Large intestine (tissue), 3 donors: Measurements from ENCODE around the gene MLLT3. TPM values are rescaled to one million over a fixed set of nuclear protein-coding genes. Genes with fewer than 3 reads are reported as not detected.

ENCODE experiments used
- DNase-seq, 2 donors: peaks; one replicate each; pipeline versions ENCODE4 v3.0.0 to v3.0.0-alpha.2; 2013
- H3K27ac ChIP-seq: one replicate; pipeline ENCODE4 v1.5.1; 2013; ENCODE audit warnings: low read length
- H3K27me3 ChIP-seq: 2 replicates; pipeline ENCODE4 v1.6.1; 2013; ENCODE audit warnings: low read length; ENCODE audit not compliant: control insufficient read depth, insufficient read depth
- H3K36me3 ChIP-seq: 2 replicates; pipeline ENCODE4 v1.6.1; 2013; ENCODE audit warnings: low read length; ENCODE audit not compliant: control insufficient read depth, insufficient read depth
- H3K4me1 ChIP-seq: one replicate; pipeline ENCODE4 v1.6.1; 2013; ENCODE audit warnings: low read length; ENCODE audit not compliant: control insufficient read depth, insufficient read depth
- H3K4me3 ChIP-seq: one replicate; pipeline ENCODE4 v1.5.1; 2013; ENCODE audit warnings: low read length
- H3K9me3 ChIP-seq: one replicate; pipeline ENCODE4 v1.6.1; 2013; ENCODE audit warnings: mild to moderate bottlenecking, low read depth, low read length, moderate library complexity; ENCODE audit not compliant: control insufficient read depth
- WGBS: methylation state at CpG from one replicate; pipeline ENCODE4 v1.1.5; 2013; ENCODE audit warnings: low lambda C conversion rate; ENCODE audit not compliant: insufficient coverage; 5-methylcytosine and 5-hydroxymethylcytosine counted together
- polyA plus RNA-seq: library from polyadenylated mRNA; unstranded; fragments of 120-200 nt; gene quantifications from one replicate; pipeline ENCODE4 v1.2.1, GENCODE V29; 2013

The MLLT3 gene
- polyA plus RNA-seq, 1 donor: 25.0 TPM

DNA sequence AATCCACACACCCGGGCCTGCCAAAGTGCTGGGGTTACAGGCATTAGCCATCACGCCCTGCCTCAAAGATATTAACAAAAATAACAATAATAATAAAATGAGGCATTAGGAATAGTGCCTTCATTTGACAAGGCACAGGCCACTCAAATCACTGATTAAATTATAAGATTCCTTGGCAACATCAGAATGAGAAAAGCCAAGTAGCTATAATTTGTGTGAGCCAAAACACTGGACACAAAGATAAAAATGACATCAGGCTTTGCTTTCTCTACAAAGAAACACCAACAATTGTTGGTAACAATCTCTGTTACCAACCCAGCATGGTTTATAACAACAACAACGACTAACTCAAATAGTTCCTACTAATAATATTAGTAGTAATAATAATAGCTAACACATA lies 73.2 kb downstream of the MLLT3 start:
- H3K27me3 ChIP-seq: no peaks in the 10 kb centered on the region
- 86% methylated on average over 1 of the region's 3 CpGs for WGBS
- no peak overlapping the region for H3K4me3 ChIP-seq
- no peak overlapping the region for H3K27ac ChIP-seq
- no peaks in the 10 kb centered on the region for H3K36me3 ChIP-seq
- no peaks in the 10 kb centered on the region for H3K9me3 ChIP-seq
- H3K4me1 ChIP-seq: peaks cover 8% of the 10 kb centered on the region
- no peak for DNase-seq

DNA sequence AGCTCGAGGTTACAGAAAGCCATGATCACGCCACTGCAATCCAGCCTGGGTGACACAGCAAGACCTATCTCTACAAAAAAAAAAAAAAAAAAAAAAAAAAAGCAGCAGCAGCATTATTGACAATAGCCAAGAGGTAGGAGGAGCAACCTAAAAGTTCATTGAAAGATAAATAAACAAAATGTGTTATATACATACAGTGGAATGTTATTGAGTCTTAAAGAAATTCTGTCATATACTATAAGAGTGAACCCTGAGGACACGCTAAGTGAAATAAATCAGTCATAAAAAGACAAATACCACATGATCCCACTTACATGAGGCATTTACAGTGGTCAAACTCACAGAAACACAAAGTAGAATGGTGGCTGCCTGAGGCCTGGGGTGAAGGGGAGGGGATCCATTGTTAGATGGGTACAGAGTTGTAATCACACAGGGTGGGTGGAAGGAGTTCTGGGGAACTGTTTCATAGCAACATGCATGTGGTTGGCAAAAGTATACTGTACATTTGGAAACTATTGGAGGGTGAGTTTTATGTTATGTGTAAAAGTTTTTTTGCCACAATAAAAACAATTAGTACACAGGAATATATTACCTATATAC lies 77.2 kb downstream of the MLLT3 start:
- H3K4me3 ChIP-seq: no peak overlapping the region
- peaks cover 4% of the 10 kb centered on the region for H3K9me3 ChIP-seq
- no CpG with 5 or more reads among the region's 3 CpGs for WGBS
- no peaks in the 10 kb centered on the region for H3K27me3 ChIP-seq
- H3K4me1 ChIP-seq: no peaks in the 10 kb centered on the region
- no peak for DNase-seq
- H3K36me3 ChIP-seq: no peaks in the 10 kb centered on the region
- no peak overlapping the region for H3K27ac ChIP-seq

DNA sequence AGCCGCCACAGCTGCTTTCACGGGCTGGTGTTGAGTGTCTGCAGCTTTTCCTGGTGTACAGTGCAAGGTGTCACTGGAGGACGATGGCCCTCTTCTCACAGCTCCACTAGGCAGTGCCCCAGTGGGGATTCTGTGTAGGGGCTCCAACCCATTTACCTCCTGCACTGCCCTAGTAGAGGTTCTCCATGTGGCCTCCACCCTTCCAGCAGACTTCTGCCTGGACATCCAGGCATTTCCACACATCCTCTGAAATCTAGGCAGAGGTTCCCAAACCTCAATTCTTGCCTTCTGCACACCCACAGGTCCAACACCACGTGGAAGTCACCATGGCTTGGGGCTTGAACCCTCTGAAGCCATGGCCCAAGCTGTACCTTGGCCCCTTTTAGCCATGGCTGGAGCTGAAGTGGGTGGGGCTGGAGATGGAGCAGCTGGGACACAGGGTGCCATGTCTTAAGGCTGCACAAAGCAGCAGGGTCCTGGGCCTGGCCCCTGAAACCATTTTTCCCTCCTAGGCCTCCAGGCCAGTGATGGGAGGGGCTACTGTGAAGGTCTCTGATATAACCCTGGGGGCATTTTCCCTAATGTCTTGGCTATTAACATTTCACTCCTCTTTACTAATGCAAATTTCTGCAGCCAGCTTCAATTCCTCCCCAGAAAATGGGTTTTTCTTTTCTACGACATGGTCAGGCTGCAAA lies 82.0 kb downstream of the MLLT3 start:
- no CpG with 5 or more reads among the region's 5 CpGs for whole genome bisulfite sequencing

DNA sequence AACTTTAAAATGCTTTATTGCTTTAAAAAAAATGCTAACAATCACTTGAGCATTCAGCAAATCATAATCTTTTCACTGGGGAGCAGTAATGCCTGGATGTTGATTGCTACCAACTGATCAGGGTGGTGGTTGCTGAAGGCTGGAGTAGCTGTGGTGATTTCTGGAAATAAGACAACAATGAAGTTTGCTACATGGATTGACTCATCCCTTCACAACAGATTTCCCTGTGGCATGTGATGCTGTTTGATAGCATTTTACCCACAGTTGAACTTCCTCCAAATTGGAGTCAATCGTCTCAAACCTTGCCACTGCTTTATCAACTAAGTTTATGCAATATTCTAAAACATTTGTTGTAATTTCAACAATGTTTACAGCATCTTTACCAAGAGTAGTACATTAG lies 83.3 kb downstream of the MLLT3 start:
- H3K9me3 ChIP-seq: peaks cover 7% of the 10 kb centered on the region
- no peaks in the 10 kb centered on the region for H3K4me1 ChIP-seq
- DNase-seq: no peak
- no peak overlapping the region for H3K27ac ChIP-seq
- H3K4me3 ChIP-seq: no peak overlapping the region
- no peaks in the 10 kb centered on the region for H3K36me3 ChIP-seq
- no peaks in the 10 kb centered on the region for H3K27me3 ChIP-seq
- 80% methylated on average over 1 of the region's 1 CpG for WGBS

More for the DNA sequence above, 82.0 kb downstream of the MLLT3 start:
- peaks cover 7% of the 10 kb centered on the region for H3K9me3 ChIP-seq
- H3K36me3 ChIP-seq: no peaks in the 10 kb centered on the region
- H3K4me3 ChIP-seq: no peak overlapping the region
- DNase-seq: no peak
- no peak overlapping the region for H3K27ac ChIP-seq
- H3K4me1 ChIP-seq: no peaks in the 10 kb centered on the region
- no peaks in the 10 kb centered on the region for H3K27me3 ChIP-seq

DNA sequence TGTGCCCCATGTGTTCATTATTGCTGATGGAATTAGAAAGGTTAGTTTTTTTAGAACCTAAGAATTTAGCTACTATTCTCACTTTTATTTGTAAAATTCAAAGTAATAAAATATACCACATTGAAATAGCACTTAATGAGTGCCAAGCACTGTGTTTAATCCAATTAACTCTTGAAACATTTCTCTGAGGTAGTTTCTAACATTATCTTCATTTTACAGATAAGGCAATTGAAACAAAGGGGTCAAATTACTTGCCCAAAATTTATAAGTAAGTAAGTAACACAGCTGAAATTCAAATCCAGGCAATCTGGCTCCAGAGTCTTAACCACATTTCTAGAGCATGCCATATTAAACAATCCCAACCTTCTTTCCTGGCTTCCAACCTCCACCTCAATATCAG lies 84.2 kb downstream of the MLLT3 start:
- H3K36me3 ChIP-seq: no peaks in the 10 kb centered on the region
- H3K9me3 ChIP-seq: peaks cover 7% of the 10 kb centered on the region
- no peak overlapping the region for H3K27ac ChIP-seq
- no peaks in the 10 kb centered on the region for H3K4me1 ChIP-seq
- H3K27me3 ChIP-seq: no peaks in the 10 kb centered on the region
- H3K4me3 ChIP-seq: no peak overlapping the region
- DNase-seq: no peak

DNA sequence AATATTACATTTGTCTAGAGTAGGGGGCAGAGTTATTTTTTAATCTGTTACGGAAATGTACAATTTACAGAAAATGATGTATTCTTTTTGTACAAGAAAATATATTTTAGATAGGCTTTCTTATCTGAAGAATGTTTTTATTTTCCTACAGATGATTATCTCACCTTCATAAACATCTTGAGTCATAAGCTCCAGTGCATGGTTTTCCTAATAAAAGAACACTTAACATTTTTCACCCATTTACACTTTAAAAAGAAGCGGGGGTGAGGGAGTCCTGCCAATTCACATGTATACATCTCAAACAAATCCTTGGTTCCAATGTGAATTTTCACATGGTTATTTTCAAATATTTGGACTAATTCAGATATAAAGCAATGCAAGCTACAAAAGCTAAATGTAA lies 85.0 kb downstream of the MLLT3 start:
- H3K27ac ChIP-seq: no peak overlapping the region
- H3K9me3 ChIP-seq: peaks cover 7% of the 10 kb centered on the region
- no peaks in the 10 kb centered on the region for H3K36me3 ChIP-seq
- no peak overlapping the region for H3K4me3 ChIP-seq
- 30% methylated on average over 2 of the region's 2 CpGs for WGBS
- no peaks in the 10 kb centered on the region for H3K27me3 ChIP-seq
- no peaks in the 10 kb centered on the region for H3K4me1 ChIP-seq
- DNase-seq: no peak

DNA sequence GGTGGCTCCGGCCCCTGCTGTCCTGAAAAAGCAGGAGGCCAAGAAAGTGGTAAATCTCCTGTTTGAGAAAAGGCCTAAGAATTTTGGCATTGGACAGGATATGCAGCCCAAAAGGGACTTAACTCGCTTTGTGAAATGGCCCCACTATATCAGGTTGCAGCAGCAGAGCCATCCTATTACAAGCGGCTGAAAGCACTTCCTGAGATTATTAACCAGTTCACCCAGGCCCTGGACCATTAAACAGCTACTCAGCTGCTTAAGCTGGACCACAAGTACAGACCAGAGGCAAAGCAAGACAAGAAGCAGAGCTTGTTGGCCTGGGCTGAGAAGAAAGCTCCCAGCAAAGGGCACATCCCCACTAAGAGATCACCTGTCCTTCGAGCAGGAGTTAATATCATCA lies 89.7 kb downstream of the MLLT3 start:
- Histone ChIP-seq H3K4me1 (no peaks in the 10 kb centered on the region), H3K4me3 (no peak overlapping the region), H3K27ac (no peak overlapping the region), H3K36me3 (no peaks in the 10 kb centered on the region), H3K27me3 (no peaks in the 10 kb centered on the region), H3K9me3 (no peaks in the 10 kb centered on the region)
- WGBS: no CpG with 5 or more reads among the region's 4 CpGs
- no peak for DNase-seq

DNA sequence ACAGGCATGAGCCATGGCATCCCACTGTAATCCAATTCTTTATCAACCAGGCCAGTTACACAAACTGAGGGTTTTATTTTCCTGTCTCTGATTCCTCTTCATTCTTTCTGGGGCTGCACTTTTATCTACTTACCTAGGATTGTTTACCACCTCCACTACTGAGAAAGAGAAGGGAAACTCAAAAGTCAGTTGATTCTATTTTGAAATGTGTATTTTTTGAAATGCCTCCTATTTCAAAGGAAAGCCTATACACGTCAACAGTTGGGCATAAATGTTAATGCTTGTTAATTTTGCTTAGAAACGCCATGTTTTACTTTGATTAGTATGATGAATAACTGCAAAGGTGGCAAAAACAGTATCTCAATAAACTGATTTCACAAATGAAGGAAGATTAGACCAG lies 92.5 kb downstream of the MLLT3 start:
- Histone ChIP-seq H3K27ac (no peak overlapping the region), H3K36me3 (no peaks in the 10 kb centered on the region), H3K9me3 (no peaks in the 10 kb centered on the region), H3K4me3 (no peak overlapping the region), H3K27me3 (no peaks in the 10 kb centered on the region), H3K4me1 (no peaks in the 10 kb centered on the region)
- WGBS: 100% methylated on average over 1 of the region's 2 CpGs
- no peak for DNase-seq

DNA sequence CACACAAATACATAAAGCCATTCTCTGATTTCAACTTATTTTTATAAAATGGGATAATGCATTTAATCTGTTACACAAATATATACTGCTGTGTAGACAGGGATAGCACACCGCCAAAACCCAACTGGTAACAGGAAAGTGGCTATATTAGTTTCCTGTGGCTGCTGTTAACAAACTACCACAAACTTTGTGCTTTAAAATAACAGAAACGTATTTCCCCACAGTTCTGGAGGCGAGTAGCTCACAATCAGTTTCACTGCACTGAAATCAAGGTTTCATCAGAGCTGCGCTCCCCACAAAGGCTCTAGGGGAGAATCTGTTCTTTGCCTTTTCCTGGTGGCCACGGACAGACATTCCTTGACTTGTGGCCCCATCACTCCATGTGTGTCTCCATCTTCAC lies 94.0 kb downstream of the MLLT3 start:
- Histone ChIP-seq H3K4me1 (no peaks in the 10 kb centered on the region), H3K27me3 (no peaks in the 10 kb centered on the region), H3K4me3 (no peak overlapping the region), H3K36me3 (no peaks in the 10 kb centered on the region), H3K27ac (no peak overlapping the region), H3K9me3 (no peaks in the 10 kb centered on the region)
- WGBS: no CpG with 5 or more reads among the region's 5 CpGs
- no peak for DNase-seq

DNA sequence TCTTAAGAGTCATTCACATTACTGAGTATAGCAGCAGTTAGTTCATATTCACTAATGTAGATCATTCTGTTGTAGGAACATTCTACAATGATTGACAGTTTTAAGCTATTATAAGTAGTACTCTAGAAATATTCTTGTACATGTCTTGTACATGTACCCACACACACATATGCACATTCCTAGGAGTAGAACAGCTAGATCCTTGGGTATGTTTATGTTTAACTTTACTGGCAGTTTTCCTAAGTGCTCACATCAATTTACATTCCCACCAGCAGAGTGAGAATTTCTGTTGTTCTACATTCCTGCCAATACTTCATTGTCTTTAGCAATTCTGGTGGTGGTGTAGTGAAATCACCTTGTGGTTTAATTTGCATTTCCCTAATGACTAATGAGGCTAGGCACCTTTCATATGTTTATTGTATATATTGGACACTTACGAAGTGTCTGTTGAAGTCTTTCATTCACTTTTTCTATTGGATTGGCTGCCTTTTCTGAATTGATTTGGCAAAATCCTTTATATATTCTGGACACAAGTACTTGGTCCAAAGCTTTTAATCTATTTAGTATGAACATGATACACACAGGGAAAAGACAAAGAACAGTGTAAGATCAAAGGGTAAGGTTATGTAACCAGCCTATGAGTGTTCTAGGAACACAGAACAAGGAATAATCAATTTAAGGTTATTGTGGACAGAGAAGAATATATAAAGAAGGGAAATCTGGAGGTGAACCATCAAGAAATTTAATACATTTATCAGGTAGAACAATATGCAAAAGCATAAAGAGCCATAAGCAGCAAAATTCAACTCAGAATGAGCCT lies 95.6 kb downstream of the MLLT3 start:
- Histone ChIP-seq H3K27ac (no peak overlapping the region), H3K9me3 (no peaks in the 10 kb centered on the region), H3K27me3 (no peaks in the 10 kb centered on the region), H3K4me3 (no peak overlapping the region), H3K36me3 (no peaks in the 10 kb centered on the region), H3K4me1 (no peaks in the 10 kb centered on the region)
- 100% methylated on average over 1 of the region's 1 CpG for WGBS
- DNase-seq: no peak
